ENCODE measurements around the gene ASXL2.

ASXL2 gene

DNA sequence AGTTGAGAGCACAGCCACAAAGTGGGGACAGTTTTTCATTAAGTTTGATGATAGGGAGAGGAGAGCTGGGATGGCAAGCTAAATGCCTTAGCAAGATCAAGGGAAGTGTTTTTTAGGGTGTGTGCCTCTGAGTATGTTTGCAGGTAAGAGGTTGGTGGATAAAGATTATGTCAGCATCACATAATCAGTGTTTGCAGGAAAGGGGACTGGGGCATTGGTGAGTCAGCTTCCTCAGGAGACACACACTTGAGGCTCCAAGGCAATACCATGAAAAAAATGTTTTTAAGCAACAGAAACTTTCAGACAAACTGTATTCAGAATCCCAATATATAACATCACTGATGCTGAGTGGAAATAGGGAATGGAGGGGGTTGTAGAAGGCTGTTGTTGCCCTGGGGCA, 179.5 kb downstream of the ASXL2 start:
- Histone ChIP-seq H3K9ac (ENCODE audit: low read length) (no peak overlapping the region), H3K36me3 (ENCODE audit: insufficient read depth, low read length) (no peaks in the 10 kb centered on the region), H3K27ac (ENCODE audit: low read depth, low read length) (no peak overlapping the region), H3K4me3 (ENCODE audit: low read depth in 1 of 2, low read length in 2 of 2) (no peak overlapping the region), H3K27me3 (ENCODE audit: control insufficient read depth in 1 of 2, insufficient read depth in 2 of 2, low read length in 2 of 2) (no peaks in the 10 kb centered on the region), H3K4me1 (ENCODE audit: insufficient read depth, low read length) (no peaks in the 10 kb centered on the region), H3K9me3 (ENCODE audit: low read length) (no peaks in the 10 kb centered on the region)

DNA sequence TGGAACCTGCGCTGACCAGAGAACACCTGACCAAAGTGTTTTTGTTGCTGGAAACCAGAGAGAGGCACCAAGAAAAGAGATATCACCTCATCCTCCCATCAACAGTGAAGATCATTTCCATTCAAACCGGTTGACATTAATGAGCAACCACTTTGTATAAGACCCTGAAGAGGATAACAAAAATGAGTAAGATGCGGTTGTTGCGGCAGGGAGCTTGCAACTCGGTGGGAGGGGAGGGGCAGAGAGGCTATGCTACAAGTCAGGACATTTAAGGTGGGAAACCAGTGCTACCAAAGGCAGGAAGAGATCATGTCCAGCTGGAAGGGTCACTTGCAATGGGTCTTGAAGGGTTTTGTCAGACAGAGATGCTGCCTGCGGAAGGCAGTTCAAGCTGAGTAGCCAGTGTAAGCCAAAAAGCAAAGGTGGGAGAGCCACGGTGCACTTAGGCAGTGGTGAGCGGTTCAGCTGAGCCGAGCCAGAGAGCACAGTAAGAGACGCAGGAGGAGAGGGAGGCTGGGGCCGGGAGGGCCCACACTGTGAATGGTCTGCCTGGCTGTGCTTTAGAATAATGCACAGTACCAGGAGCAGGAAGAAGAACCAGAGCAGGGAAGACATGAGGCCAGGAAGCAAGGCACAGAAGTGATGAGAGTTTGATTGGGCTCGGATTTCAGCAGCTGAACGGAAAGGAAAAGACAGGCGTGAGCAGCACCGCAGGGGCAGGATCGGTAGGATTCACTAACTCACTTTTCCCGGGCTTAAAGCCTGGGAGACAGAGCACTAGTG, 180.5 kb downstream of the ASXL2 start:
- Histone ChIP-seq H3K9me3 (ENCODE audit: low read length) (no peaks in the 10 kb centered on the region), H3K27ac (ENCODE audit: low read depth, low read length) (no peak overlapping the region), H3K27me3 (ENCODE audit: control insufficient read depth in 1 of 2, insufficient read depth in 2 of 2, low read length in 2 of 2) (no peaks in the 10 kb centered on the region), H3K9ac (ENCODE audit: low read length) (no peak overlapping the region), H3K4me1 (ENCODE audit: insufficient read depth, low read length) (no peaks in the 10 kb centered on the region), H3K4me3 (ENCODE audit: low read depth in 1 of 2, low read length in 2 of 2) (no peak overlapping the region), H3K36me3 (ENCODE audit: insufficient read depth, low read length) (no peaks in the 10 kb centered on the region)

DNA sequence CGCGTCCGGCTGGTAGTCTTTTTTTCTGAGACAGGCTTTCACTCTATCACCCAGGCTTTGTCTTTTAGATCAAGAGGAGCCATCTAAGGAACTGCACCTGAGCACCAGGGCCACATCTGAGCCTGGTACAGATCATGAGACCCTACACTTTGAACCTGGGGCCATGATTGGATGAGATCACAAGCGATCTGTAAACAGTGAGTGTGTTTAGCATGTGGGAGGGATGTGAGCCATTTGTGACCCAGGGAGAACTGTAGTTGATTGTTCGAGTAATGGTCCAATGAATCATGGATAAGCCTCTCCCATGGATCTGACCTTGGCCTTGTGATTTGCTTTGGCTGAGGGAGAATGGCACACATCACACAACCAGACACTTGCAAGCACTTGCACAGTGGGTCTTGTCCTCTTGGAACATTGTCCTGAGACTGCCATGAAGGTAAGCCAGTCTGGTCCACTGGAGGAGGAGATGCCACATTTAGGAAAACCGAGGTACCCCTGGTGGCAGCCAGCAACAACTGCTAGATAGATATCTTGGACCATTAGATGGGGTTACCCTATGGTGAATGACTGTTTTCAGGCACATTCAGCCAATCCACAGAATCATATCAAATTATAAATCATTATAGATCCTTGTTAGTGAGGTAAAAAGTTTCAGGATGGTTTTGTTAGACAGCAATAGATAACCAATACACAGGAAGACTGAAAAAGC, 185.4 kb downstream of the ASXL2 start:
- Histone ChIP-seq H3K9ac (ENCODE audit: low read length) (no peak overlapping the region), H3K27ac (ENCODE audit: low read depth, low read length) (no peak overlapping the region), H3K9me3 (ENCODE audit: low read length) (no peaks in the 10 kb centered on the region), H3K4me1 (ENCODE audit: insufficient read depth, low read length) (no peaks in the 10 kb centered on the region), H3K36me3 (ENCODE audit: insufficient read depth, low read length) (no peaks in the 10 kb centered on the region), H3K4me3 (ENCODE audit: low read depth in 1 of 2, low read length in 2 of 2) (no peak overlapping the region), H3K27me3 (ENCODE audit: control insufficient read depth in 1 of 2, insufficient read depth in 2 of 2, low read length in 2 of 2) (no peaks in the 10 kb centered on the region)

DNA sequence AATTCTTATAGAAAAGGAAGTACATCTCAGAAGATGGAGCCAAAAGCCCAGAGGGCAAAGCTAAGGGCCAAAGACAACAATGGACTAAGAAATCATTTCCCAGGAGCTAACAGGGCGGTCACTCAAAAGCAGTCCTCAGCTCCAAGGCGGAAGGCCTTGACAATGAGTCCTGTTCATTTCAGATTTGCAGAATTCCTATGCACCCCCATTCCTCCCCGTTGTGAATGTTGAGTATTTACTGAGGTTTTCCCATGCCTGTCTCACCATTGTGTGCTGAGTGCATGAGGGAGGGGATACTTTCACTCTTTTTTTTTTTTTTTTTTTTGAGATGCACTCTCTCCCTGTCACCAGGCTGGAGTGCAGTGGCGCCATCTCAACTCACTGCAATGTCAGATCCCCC, 186.1 kb downstream of the ASXL2 start:
- Histone ChIP-seq H3K9ac (ENCODE audit: low read length) (no peak overlapping the region), H3K36me3 (ENCODE audit: insufficient read depth, low read length) (no peaks in the 10 kb centered on the region), H3K9me3 (ENCODE audit: low read length) (no peaks in the 10 kb centered on the region), H3K4me1 (ENCODE audit: insufficient read depth, low read length) (no peaks in the 10 kb centered on the region), H3K27me3 (ENCODE audit: control insufficient read depth in 1 of 2, insufficient read depth in 2 of 2, low read length in 2 of 2) (no peaks in the 10 kb centered on the region), H3K27ac (ENCODE audit: low read depth, low read length) (no peak overlapping the region), H3K4me3 (ENCODE audit: low read depth in 1 of 2, low read length in 2 of 2) (no peak overlapping the region)

DNA sequence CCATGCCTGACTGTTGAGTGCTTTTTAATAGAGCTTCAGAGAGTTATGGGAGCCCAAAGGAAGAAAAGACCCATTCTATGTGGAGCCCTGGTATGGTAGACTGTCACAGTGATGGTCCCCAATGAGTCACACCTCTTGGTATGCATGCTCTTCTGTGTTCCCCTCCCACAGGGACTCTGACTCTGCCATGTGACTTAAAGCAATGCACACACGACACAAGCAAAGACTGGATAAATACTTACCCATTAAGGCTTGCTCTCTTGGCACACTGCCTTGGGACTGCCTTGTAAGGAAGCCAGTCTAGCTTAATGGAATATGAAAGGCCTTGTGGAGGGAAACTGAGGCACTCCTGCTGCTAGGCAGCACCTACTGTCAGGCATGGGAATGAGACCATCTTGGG, 188.2 kb downstream of the ASXL2 start:
- no peak overlapping the region for H3K27ac ChIP-seq (ENCODE audit: low read depth, low read length)
- H3K4me1 ChIP-seq (ENCODE audit: insufficient read depth, low read length), result no peaks in the 10 kb centered on the region
- H3K4me3 ChIP-seq (ENCODE audit: low read depth in 1 of 2, low read length in 2 of 2), result no peak overlapping the region
- H3K9me3 ChIP-seq (ENCODE audit: low read length), result no peaks in the 10 kb centered on the region
- H3K36me3 ChIP-seq (ENCODE audit: insufficient read depth, low read length), result no peaks in the 10 kb centered on the region
- H3K27me3 ChIP-seq (ENCODE audit: control insufficient read depth in 1 of 2, insufficient read depth in 2 of 2, low read length in 2 of 2), result no peaks in the 10 kb centered on the region
- H3K9ac ChIP-seq (ENCODE audit: low read length), result no peak overlapping the region

DNA sequence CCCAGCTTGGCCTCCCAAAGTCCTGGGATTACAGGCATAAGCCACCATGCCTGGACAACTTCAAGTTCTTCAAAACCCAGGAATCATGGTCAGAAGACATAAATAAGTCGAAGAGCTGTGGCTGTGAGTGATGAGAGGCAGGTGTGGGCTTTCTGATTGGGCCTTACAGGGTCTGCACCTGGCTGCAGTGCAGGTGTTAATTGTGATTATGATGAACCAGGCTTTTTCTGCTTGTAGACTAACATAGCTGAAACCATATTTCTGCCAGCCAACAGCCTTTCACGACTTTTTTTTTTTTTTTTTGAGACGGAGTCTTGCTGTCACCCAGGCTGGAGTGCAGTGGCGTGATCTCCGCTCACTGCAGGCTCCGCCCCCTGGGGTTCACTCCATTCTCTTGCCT, 190.1 kb downstream of the ASXL2 start:
- no peak overlapping the region for H3K9ac ChIP-seq (ENCODE audit: low read length)

DNA sequence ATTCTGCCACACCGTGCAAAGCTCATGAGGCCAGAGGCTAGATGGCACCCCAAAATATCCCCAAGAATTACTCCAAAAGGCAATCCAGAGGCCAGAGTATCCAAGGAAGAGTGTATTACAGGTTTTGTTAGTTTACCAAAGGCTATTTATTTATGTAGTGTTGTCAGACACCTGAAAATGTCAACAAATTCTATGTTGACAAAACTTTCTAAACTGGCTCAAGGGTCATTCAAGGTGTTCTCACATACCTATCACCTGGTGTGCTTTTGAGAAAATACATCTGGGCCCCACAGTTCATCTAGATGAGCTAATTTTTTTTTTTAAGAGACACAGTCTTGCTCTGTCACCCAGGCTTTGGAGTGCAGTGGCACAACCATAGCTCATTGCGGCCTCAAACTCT, 192.5 kb downstream of the ASXL2 start:
- no peak overlapping the region for H3K4me3 ChIP-seq (ENCODE audit: low read depth in 1 of 2, low read length in 2 of 2)
- H3K27ac ChIP-seq (ENCODE audit: low read depth, low read length), result no peak overlapping the region
- no peaks in the 10 kb centered on the region for H3K27me3 ChIP-seq (ENCODE audit: control insufficient read depth in 1 of 2, insufficient read depth in 2 of 2, low read length in 2 of 2)
- H3K4me1 ChIP-seq (ENCODE audit: insufficient read depth, low read length), result no peaks in the 10 kb centered on the region
- H3K9me3 ChIP-seq (ENCODE audit: low read length), result no peaks in the 10 kb centered on the region
- H3K36me3 ChIP-seq (ENCODE audit: insufficient read depth, low read length), result no peaks in the 10 kb centered on the region
- H3K9ac ChIP-seq (ENCODE audit: low read length), result no peak overlapping the region

More for the DNA sequence above, 190.1 kb downstream of the ASXL2 start:
- H3K27me3 ChIP-seq (ENCODE audit: control insufficient read depth in 1 of 2, insufficient read depth in 2 of 2, low read length in 2 of 2), result no peaks in the 10 kb centered on the region
- H3K4me1 ChIP-seq (ENCODE audit: insufficient read depth, low read length), result no peaks in the 10 kb centered on the region
- no peak overlapping the region for H3K27ac ChIP-seq (ENCODE audit: low read depth, low read length)
- no peak overlapping the region for H3K4me3 ChIP-seq (ENCODE audit: low read depth in 1 of 2, low read length in 2 of 2)
- H3K9me3 ChIP-seq (ENCODE audit: low read length), result no peaks in the 10 kb centered on the region
- H3K36me3 ChIP-seq (ENCODE audit: insufficient read depth, low read length), result no peaks in the 10 kb centered on the region

DNA sequence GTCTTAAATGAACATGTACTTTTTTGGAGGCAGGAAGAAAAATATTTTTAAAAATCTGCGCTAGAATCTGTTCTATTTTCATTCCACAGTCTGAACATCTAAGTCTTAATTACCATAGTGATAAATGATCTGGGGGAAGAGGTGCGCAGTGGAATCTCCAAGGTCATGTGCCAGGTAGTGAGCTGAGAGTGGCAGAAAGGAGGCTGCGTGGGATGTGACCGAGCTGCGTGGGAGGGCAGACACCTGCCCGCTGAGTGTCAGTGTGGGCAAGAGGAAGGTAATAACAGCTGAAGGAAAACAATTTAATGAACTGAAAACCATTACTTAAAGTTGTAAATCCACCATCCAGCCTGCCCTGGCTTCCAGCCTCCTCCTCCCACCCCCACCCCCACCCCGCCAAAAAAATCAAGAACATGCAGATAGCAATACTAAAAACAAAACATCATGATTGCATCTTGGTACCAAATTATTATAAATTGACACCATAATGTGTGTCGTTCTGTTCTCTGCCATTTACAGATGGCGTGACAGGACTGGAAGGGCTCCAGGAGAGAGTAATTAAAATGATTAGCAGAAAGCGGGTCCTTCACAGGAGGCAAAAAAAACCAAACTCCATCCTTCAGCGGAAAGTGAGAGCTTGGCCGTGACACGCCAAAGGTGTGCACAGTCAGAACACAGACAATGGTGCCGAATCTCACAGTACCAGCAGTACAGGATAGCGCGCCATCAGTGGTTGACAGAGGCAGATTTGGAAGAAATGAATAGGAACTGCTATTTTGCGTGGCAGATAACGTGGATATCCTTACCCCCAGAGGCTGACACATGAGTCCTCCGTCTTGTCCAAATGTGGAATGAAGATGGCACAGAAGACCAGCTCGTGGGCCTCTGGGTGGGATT, 193.5 kb downstream of the ASXL2 start:
- Histone ChIP-seq H3K9ac (ENCODE audit: low read length) (no peak overlapping the region), H3K36me3 (ENCODE audit: insufficient read depth, low read length) (no peaks in the 10 kb centered on the region), H3K4me3 (ENCODE audit: low read depth in 1 of 2, low read length in 2 of 2) (no peak overlapping the region), H3K27me3 (ENCODE audit: control insufficient read depth in 1 of 2, insufficient read depth in 2 of 2, low read length in 2 of 2) (no peaks in the 10 kb centered on the region), H3K4me1 (ENCODE audit: insufficient read depth, low read length) (no peaks in the 10 kb centered on the region), H3K27ac (ENCODE audit: low read depth, low read length) (no peak overlapping the region), H3K9me3 (ENCODE audit: low read length) (no peaks in the 10 kb centered on the region)
